Endothelial cell of hepatic sinusoid (primary cell): ENCODE data around the gene HHIPL1.

Experiments used
- in situ Hi-C: cut with HindIII; loops from 2 replicates; pipeline ENCODE4 v1.10.0; 2017; ENCODE audit warnings: low sequenced_read_pairs

The HHIPL1 gene

DNA sequence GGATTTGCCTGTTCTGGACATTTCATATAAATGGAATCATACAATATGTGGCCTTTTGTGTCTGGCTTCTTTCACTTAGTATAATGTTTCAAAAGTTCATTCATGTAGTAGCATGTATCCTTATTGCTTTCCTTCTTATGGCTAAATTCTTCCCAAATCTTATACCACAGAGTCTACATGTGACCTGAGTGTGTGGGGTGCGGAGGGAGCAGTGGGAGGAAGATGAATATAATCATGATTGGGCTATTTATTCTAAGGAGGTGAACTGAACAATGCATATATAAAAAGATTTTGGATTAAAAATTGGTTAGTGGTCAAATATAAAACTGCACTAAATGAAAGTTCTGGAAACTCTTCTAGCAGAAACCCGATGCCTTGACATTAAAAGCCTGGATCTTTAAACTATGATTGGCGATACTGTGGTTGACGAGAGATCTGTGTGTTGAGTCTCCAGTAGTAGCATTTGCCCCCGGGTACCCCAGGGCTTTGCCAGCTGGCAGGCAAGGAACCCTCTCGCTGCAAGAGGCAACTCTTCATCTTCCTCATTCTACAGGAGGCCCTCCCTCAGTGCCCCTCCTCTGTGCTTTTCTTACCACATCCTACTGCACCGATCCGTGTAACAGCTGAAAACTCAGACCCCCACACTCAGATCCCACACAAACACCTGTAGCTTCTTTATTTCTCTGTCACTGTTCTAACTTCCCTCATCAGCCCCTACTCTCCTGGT is 41.8 kb downstream of the HHIPL1 start:
- in situ Hi-C loops = loop anchor here (5.0 to 10.0 kb wide), 3 partner anchors 148 to 206 kb away; no protein-coding TSS in a partner anchor

- in situ Hi-C loops = loop anchor here (5.0 to 10.0 kb wide), 3 partner anchors 147 to 205 kb away; no protein-coding TSS in a partner anchor
Observed at GRCh38 chr14:99687284-99688209, 42.6 kb downstream of the HHIPL1 start.

DNA sequence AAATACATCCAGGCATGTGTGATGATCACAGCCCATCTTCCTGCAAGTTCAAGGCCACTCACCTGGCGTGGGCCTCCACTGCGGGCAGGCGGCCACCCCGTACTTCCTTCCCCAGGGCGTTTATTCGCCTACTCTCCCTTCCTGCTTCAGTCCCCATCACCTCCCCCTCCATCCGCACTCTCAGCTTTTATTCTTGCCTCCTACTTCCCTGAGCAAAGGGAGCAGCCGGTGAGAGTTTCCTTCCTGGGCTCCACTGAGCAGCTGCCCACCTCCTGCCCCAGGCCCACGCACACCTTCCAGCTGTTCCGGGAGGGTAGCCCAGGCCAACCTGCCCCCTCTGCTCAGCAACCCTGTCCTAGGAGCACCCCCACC is 43.3 kb downstream of the HHIPL1 start:
- in situ Hi-C loops = loop anchor here (5.0 to 10.0 kb wide), 3 partner anchors 147 to 204 kb away; no protein-coding TSS in a partner anchor

- in situ Hi-C loops = loop anchor here (5.0 to 10.0 kb wide), 3 partner anchors 146 to 204 kb away; no protein-coding TSS in a partner anchor
Observed at GRCh38 chr14:99688629-99689028, 43.7 kb downstream of the HHIPL1 start.

- in situ Hi-C loops = loop anchor here (5.0 to 10.0 kb wide), 3 partner anchors 145 to 203 kb away; no protein-coding TSS in a partner anchor
Observed at GRCh38 chr14:99689266-99690236, 44.6 kb downstream of the HHIPL1 start.

GRCh38 chr14:99690636-99691035 is 45.7 kb downstream of the HHIPL1 start:
- in situ Hi-C loops = no loop called here

DNA sequence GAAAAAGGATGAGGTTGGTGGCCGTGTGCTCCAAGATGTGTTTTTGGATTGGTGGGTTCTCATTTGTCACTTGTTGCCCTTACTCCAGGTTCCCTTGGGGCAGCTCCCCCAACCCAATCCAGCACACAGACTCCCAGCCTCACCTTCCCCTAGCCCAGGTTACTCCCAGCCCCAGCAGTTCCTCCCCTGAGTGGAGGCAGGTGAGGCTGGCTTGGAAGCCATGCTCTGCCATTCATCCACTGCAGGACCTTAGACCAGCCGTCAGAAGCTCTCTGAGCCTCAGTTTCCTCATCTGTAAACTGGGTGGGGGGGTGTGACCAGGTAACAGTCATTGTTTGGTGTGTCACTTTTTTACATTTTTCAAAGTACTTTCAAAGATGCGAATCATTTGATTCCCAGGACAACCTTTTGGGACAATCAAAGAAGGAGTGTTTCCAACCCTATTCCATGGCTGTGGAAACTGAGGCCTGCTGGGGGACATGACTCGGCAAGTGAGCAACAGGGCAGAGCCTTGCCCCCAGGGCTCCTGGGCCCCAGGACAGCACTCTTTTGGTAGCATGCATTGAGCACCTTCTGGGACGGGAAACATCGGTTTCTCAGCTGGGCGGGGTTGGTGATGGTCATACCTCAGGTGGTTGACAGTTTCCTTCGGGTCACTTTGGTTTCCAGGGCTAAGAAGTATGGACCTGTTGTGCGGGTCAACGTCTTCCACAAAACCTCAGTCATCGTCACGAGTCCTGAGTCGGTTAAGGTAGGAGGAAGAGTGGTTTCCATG is 46.4 kb downstream of the HHIPL1 start:
- in situ Hi-C loops = no loop called here

- in situ Hi-C loops = no loop called here
Observed at GRCh38 chr14:99693918-99694317, 49.0 kb downstream of the HHIPL1 start.

- in situ Hi-C loops = no loop called here
Observed at GRCh38 chr14:99696929-99697328, 52.0 kb downstream of the HHIPL1 start.

DNA sequence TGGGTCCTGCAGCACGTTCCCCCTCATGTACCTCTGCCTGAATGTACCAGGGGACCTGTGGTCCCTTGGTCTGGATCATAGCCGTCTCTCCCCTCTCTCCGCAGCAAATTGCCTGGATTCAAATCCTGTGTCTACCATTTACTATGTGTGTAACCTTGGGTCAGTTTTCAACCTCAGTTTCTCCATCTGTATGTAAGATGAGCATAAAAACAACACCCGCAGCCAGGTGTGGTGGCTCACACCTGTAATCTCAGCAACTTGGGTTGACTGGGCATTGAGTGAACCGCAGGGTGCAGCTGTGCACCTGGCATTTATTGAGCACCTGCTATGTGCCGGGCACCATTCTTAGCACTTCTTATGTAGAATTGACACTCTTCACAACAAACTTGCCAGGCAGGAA is 53.3 kb downstream of the HHIPL1 start:
- in situ Hi-C loops = no loop called here

DNA sequence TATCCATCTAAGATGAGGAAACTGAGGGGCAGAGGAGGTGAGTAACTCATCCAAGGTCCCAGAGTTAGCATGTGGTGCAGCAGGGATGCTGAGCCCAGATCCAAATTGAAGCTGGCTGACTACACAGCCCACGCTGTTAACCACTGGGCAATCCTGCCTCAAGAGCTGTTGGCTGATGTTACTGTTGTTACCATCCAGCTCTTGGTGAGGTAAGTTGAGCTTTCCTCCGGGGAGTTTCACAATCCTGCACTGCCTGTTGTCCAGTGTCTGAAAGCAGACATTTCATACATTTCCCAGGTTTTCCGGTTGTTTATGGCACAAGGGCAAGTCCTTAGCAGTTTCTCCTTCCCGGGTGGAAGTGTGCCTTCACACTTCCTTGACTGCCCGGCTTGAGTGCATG is 53.7 kb downstream of the HHIPL1 start:
- in situ Hi-C loops = no loop called here

- in situ Hi-C loops = no loop called here
Observed at GRCh38 chr14:99699085-99699760, 54.3 kb downstream of the HHIPL1 start.

DNA sequence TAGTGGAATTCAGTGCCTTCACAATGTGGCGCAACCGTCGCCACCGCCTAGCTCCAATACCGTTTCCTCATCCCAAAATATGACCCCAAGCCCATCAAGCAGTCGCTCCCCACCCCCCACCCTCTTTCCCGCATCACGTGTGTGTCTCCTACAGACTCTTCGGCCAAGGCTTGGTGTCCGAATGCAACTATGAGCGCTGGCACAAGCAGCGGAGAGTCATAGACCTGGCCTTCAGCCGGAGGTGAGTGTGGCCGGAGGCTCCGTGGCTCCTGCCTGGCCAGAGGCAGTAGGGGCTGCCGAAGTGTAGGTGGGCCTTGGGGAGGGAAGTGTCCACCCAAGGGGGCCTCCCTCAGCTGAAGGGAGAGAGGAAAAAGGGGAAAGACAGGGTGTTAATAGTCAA is 54.9 kb downstream of the HHIPL1 start:
- in situ Hi-C loops = no loop called here

- in situ Hi-C loops = no loop called here
Observed at GRCh38 chr14:99700379-99700778, 55.5 kb downstream of the HHIPL1 start.

- in situ Hi-C loops = no loop called here
Observed at GRCh38 chr14:99701260-99701659, 56.3 kb downstream of the HHIPL1 start.

DNA sequence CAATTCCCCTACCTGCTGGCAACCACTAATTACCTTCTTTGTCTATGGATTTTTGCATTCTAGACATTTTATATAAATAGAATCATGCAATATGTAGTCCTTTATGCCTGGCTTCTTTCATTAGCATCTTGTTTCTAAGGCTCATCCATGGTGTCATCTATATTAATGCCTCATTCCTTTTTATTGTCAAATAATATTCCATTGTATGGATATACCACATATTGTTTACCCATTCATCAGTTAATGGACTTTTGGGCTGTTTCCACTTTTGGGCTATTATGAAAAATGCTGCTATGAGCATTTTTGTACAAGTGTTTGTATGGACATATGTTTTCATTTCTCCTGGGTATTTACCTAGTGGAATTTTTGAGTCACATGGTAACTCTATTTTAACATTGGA is 57.2 kb downstream of the HHIPL1 start:
- in situ Hi-C loops = no loop called here

- in situ Hi-C loops = no loop called here
Observed at GRCh38 chr14:99703381-99703780, 58.5 kb downstream of the HHIPL1 start.

DNA sequence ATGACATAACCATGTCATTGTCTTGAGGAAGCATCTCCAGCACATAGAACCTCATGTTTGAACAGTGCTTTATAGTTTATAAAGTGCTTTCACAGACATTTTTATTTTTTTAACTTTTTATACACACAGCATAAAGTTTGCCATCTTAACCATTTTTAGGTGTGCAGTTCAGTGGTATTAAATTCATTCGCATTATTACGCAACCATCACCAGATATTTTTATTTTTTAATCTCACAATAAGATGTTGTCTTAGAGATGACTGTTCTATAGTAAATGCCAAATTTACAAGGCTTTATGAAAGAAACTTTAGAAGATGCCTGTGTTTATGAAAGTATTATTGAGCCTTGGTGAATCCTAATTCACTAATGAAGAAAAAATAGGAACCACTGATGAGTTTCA is 59.1 kb downstream of the HHIPL1 start:
- in situ Hi-C loops = no loop called here
